ES-I3 (cell line): ENCODE measurements around the gene ZSCAN25.
"Not testable (repeated sequence)": the region's sequence is repeated elsewhere in the genome, so short reads cannot be mapped to it uniquely, and the experiment has no call there.

Source experiments
- H3K36me3 ChIP-seq: 2 replicates; pipeline ENCODE4 v1.6.1; 2013; ENCODE audit warnings: mild to moderate bottlenecking, low read length, control low read depth, moderate library complexity; ENCODE audit not compliant: insufficient read depth
- H3K4me1 ChIP-seq: 2 replicates; pipeline ENCODE4 v1.6.1; 2013; ENCODE audit warnings: mild to moderate bottlenecking, control low read depth, low read length; ENCODE audit not compliant: insufficient read depth
- H3K9ac ChIP-seq: 2 replicates; pipeline ENCODE4 v1.6.1; 2013; ENCODE audit warnings: low read depth, mild to moderate bottlenecking, low read length, moderate library complexity
- H3K9me3 ChIP-seq: 2 replicates; pipeline ENCODE4 v1.6.1; 2013; ENCODE audit warnings: mild to moderate bottlenecking, low read length, moderate library complexity; ENCODE audit not compliant: control insufficient read depth, insufficient read depth

Gene ZSCAN25

GRCh38 chr7:99645590-99645989 lies 28.8 kb downstream of the ZSCAN25 start:
- Histone ChIP-seq H3K9ac (no peak overlapping the region), H3K4me1 (no peaks in the 10 kb centered on the region), H3K9me3 (no peaks in the 10 kb centered on the region), H3K36me3 (no peaks in the 10 kb centered on the region)

GRCh38 chr7:99648843-99649242 lies 32.1 kb downstream of the ZSCAN25 start:
- no peaks in the 10 kb centered on the region for H3K4me1 ChIP-seq
- no peak overlapping the region for H3K9ac ChIP-seq
- no peaks in the 10 kb centered on the region for H3K9me3 ChIP-seq
- no peaks in the 10 kb centered on the region for H3K36me3 ChIP-seq

- no peak overlapping the region for H3K9ac ChIP-seq
- H3K36me3 ChIP-seq = no peaks in the 10 kb centered on the region
- no peaks in the 10 kb centered on the region for H3K9me3 ChIP-seq
- no peaks in the 10 kb centered on the region for H3K4me1 ChIP-seq
Measured at GRCh38 chr7:99651290-99651689, 34.5 kb downstream of the ZSCAN25 start.

DNA sequence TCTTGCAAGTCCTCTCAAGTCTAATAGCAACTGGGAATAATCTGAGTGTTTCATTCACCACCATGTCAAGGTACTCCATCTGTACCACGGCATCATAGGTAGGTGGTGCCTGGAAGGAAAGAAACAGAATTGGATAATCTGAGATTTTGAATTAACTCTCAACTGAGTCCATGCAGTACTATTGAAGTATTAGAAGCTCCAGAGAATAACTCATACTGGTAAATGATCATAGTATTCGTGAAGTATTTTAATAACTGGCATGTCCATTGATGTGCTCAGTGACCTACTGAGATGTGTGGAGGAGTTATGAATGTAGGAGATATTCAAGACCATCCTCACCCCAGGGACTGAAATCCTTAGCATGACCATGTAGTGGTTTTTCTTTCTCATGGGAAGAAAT lies 35.9 kb downstream of the ZSCAN25 start:
- Histone ChIP-seq H3K9ac (no peak overlapping the region), H3K9me3 (no peaks in the 10 kb centered on the region), H3K4me1 (no peaks in the 10 kb centered on the region), H3K36me3 (no peaks in the 10 kb centered on the region)

GRCh38 chr7:99653269-99653668 lies 36.5 kb downstream of the ZSCAN25 start:
- H3K9ac ChIP-seq, H3K4me1 ChIP-seq, H3K36me3 ChIP-seq, H3K9me3 ChIP-seq: not testable (repeated sequence)

- no peaks in the 10 kb centered on the region for H3K4me1 ChIP-seq
- no peaks in the 10 kb centered on the region for H3K9me3 ChIP-seq
- no peaks in the 10 kb centered on the region for H3K36me3 ChIP-seq
- H3K9ac ChIP-seq = no peak overlapping the region
Measured at GRCh38 chr7:99653754-99654153, 37.0 kb downstream of the ZSCAN25 start.

DNA sequence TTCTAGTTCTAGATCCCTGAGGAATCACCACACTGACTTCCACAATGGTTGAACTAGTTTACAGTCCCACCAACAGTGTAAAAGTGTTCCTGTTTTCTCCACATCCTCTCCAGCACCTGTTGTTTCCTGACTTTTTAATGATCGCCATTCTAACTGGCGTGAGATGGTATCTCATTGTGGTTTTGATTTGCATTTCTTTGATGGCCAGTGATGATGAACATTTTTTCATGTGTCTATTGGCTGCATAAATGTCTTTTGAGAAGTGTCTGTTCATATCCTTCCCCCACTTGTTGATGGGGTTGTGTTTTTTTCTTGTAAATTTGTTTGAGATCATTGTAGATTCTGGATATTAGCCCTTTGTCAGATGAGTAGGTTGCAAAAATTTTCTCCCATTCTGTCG lies 37.9 kb downstream of the ZSCAN25 start:
- H3K4me1 ChIP-seq, H3K9ac ChIP-seq: not testable (repeated sequence)

GRCh38 chr7:99657879-99658278 lies 41.1 kb downstream of the ZSCAN25 start:
- not testable (repeated sequence) for H3K9ac ChIP-seq, H3K4me1 ChIP-seq, H3K36me3 ChIP-seq, H3K9me3 ChIP-seq

More for the DNA sequence above, 37.9 kb downstream of the ZSCAN25 start:
- H3K36me3 ChIP-seq, H3K9me3 ChIP-seq: not testable (repeated sequence)

DNA sequence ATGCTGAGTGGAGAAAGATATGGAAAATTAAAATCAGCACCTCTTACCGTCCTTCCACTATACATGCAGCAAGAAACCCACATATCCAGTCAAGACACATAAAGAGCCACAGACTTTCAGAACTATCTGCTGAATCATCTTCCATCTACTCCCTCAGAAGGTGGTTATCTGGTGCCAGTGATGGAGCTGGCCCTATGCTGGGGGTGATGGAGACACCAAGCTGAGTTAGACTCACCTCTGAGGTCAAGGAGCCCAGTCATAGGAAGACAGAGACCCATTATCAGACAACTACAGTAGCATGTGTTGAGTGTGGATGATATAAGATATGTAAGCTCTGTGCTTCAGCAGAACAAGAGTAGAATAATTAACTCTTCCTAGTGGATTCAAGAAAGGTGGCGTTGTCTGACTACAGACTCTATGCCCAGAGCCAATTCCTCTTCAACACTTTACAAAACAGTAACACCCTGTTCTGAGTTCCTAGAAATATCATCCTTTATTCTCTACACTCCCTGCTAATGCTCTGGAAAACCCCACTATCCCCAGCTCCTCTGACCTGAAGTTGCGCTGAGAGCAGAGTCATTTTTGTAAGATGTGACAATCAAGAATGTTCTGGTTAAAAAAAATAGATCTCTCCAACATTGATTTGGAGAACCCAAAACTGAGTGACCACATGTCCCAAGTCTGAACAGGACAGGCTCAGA lies 48.7 kb downstream of the ZSCAN25 start:
- Histone ChIP-seq H3K36me3 (no peaks in the 10 kb centered on the region; the same call in 1 of the 2 replicates), H3K9me3 (no peaks in the 10 kb centered on the region; the same call in 1 of the 2 replicates), H3K9ac (no peak overlapping the region), H3K4me1 (no peaks in the 10 kb centered on the region)

DNA sequence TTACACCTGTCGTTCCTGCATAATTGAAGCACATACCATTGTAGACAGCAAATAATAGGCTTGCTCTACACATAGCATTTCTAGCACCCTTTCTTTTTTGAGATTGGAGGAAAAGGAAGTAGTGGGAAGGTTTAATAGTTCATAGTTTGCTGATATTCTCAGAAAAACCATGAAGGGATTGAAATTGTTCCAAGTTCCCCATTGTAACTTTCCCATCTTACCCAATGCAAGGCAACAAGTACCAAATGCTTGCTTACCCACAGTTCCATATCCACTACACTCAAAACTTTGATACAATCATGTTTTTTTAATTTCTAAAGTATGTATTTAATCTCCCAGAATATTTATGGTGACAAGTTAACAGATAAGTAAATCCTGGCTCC lies 49.3 kb downstream of the ZSCAN25 start:
- no peak overlapping the region for H3K9ac ChIP-seq
- H3K4me1 ChIP-seq = no peaks in the 10 kb centered on the region
- H3K9me3 ChIP-seq = no peaks in the 10 kb centered on the region; the same call in 1 of the 2 replicates
- H3K36me3 ChIP-seq = no peaks in the 10 kb centered on the region

DNA sequence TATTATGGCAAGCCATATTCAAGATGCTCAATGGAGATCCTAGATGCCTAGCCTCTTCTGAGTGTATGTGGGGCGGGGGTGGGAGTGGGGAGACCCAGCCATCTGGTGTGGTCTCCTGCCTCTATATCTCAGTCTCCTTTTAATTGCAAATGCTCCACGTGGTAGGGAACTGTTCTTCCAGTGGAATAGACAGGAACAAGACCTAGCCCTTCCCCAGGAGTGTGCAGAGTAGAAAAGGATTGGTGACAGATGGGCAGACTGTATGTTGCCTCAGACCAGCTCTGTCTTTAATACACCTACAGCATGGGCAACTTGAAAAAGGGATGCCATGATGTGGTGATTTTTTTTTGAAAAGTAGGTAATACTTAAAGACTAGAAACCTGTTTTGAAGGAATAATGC lies 50.4 kb downstream of the ZSCAN25 start:
- Histone ChIP-seq H3K4me1 (no peaks in the 10 kb centered on the region), H3K9me3 (no peaks in the 10 kb centered on the region), H3K36me3 (no peaks in the 10 kb centered on the region), H3K9ac (no peak overlapping the region)

- no peaks in the 10 kb centered on the region for H3K4me1 ChIP-seq
- no peak overlapping the region for H3K9ac ChIP-seq
- H3K9me3 ChIP-seq = no peaks in the 10 kb centered on the region
- no peaks in the 10 kb centered on the region for H3K36me3 ChIP-seq
Measured at GRCh38 chr7:99668541-99668940, 51.8 kb downstream of the ZSCAN25 start.

- Histone ChIP-seq H3K9ac (no peak overlapping the region), H3K4me1 (no peaks in the 10 kb centered on the region), H3K36me3 (no peaks in the 10 kb centered on the region), H3K9me3 (no peaks in the 10 kb centered on the region)
Measured at GRCh38 chr7:99669782-99670181, 53.0 kb downstream of the ZSCAN25 start.

DNA sequence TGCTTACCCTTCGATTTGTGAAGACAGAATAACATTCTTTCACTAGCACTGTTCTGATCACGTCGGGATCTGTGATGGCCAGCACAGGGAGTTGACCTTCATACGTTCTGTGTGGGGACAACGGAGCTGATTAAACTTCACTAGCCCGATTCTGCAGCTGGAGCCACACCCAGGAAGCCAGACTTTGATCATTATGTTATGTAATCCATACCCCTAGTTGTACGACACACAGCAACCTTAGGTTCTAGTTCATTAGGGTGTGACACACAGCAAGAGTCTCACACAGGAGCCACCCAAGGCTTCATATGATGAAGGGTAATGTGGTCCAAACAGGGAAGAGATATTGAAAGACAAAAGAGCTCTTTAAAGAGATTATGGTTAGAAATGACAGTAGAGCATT lies 55.8 kb downstream of the ZSCAN25 start:
- Histone ChIP-seq H3K9me3 (no peaks in the 10 kb centered on the region), H3K4me1 (no peaks in the 10 kb centered on the region), H3K9ac (no peak overlapping the region), H3K36me3 (no peaks in the 10 kb centered on the region)

DNA sequence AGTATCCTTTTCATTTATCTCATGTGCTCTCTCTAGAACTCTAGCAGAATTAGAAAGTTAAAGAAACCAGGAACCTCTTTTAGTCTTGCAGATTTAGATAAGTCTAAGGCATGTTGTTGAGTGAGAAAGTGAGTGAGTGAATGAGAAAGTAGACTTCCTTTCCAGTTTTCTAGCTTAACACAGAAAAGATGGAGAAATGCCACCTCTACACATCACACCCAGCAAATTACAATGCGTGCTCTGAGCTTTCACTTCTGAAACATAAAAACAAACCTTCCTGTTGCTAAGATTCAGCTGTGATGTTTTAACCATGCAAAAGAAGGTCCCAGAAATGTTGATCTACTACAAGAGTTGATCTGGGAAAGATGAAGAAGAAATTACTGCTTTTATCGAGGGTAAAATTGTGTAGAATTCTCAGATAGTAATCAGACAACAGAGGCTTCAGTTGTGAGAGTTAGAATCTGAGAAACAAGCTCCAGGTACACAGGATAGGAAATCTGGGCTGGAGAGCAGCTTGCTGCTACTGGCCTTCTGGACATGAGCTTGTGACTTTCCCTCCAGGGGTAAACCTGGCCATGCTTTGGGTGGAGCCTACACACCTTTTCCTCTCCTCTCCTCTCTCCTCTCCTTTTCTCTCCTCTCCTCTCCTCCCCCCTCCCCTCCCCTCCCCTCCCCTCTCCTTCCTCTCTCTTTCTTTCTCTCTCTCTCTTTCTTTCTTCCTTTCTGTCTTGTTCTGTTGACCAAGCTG lies 58.4 kb downstream of the ZSCAN25 start:
- H3K9ac ChIP-seq = no peak overlapping the region
- peaks cover 5% of the 10 kb centered on the region; the same call in 1 of the 2 replicates for H3K4me1 ChIP-seq
- no peaks in the 10 kb centered on the region for H3K36me3 ChIP-seq
- H3K9me3 ChIP-seq = no peaks in the 10 kb centered on the region
